Liver (tissue), 9 donors: Measurements from ENCODE around the gene TGM5. TPM values are rescaled to one million over a fixed set of nuclear protein-coding genes. Genes with fewer than 3 reads are reported as not detected.

ENCODE experiments used
- DNase-seq: peaks from one replicate; pipeline ENCODE4 v3.0.0-alpha.2; 2017; ENCODE audit warnings: low spot score
- H3K27ac ChIP-seq, 2 donors: one replicate each; pipeline ENCODE4 v1.7.0; 2013; ENCODE audit warnings: inconsistent platforms in 2 of 2, low read length in 2 of 2, control low read depth in 1 of 2, low read depth in 1 of 2, mild to moderate bottlenecking in 1 of 2
- H3K27me3 ChIP-seq, 4 donors: one replicate each; pipeline versions ENCODE4 v1.6.1 to v1.7.0; 2013; ENCODE audit warnings: low read length in 3 of 4, inconsistent platforms in 1 of 4, mild to moderate bottlenecking in 1 of 4, moderate library complexity in 1 of 4; ENCODE audit not compliant: control insufficient read depth in 4 of 4, insufficient read depth in 4 of 4
- H3K36me3 ChIP-seq, 4 donors: one replicate each; pipeline versions ENCODE4 v1.6.1 to v1.7.0; 2013; ENCODE audit warnings: low read length in 3 of 4, mild to moderate bottlenecking in 3 of 4, low read depth in 1 of 4, moderate library complexity in 1 of 4; ENCODE audit not compliant: control insufficient read depth in 4 of 4, insufficient read depth in 3 of 4
- H3K4me1 ChIP-seq, 4 donors: one replicate each; pipeline versions ENCODE4 v1.6.1 to v1.7.0; 2013; ENCODE audit warnings: low read length in 3 of 4, mild to moderate bottlenecking in 3 of 4, moderate library complexity in 1 of 4; ENCODE audit not compliant: control insufficient read depth in 4 of 4, insufficient read depth in 4 of 4
- H3K4me3 ChIP-seq, 3 donors: one replicate each; pipeline versions ENCODE4 v1.6.1 to v1.7.0; 2013; ENCODE audit warnings: low read length in 3 of 3, control low read depth in 1 of 3, low read depth in 1 of 3, mild to moderate bottlenecking in 1 of 3
- H3K9ac ChIP-seq, 2 donors: one replicate each; pipeline ENCODE4 v1.7.0; 2013; ENCODE audit warnings: low read length in 2 of 2, mild to moderate bottlenecking in 2 of 2, moderate library complexity in 2 of 2, control low read depth in 1 of 2, low read depth in 1 of 2
- H3K9me3 ChIP-seq, 4 donors: one replicate each; pipeline versions ENCODE4 v1.6.1 to v1.7.0; 2013; ENCODE audit warnings: low read length in 3 of 4; ENCODE audit not compliant: control insufficient read depth in 4 of 4
- FOXA1 ChIP-seq: IDR thresholded peaks from 2 replicates; pipeline ENCODE4 v1.6.1; 2016; ENCODE audit warnings: antibody characterized with exemption
- FOXA2 ChIP-seq: IDR thresholded peaks from 2 replicates; pipeline ENCODE4 v1.6.1; 2016; ENCODE audit warnings: antibody characterized with exemption
- GABPA ChIP-seq, 2 donors: IDR thresholded peaks in 1 of 2; conservative IDR thresholded peaks in 1 of 2; 2 replicates each; pipeline ENCODE4 v1.6.1; 2016; ENCODE audit warnings: antibody characterized with exemption in 2 of 2, mild to moderate bottlenecking in 1 of 2, moderate library complexity in 1 of 2
- HNF4A ChIP-seq, 2 donors: conservative IDR thresholded peaks; 2 replicates each; pipeline ENCODE4 v1.6.1; 2016; ENCODE audit warnings: antibody characterized with exemption in 2 of 2, mild to moderate bottlenecking in 2 of 2
- HNF4G ChIP-seq: IDR thresholded peaks from 2 replicates; pipeline ENCODE4 v1.6.1; 2016; ENCODE audit warnings: antibody characterized with exemption
- NR2F2 ChIP-seq: IDR thresholded peaks from 2 replicates; pipeline ENCODE4 v1.6.1; 2016; ENCODE audit warnings: antibody characterized with exemption
- RAD21 ChIP-seq, 2 donors: IDR thresholded peaks; 2 replicates each; pipeline ENCODE4 v1.6.1; 2016; ENCODE audit warnings: antibody characterized with exemption in 2 of 2, mild to moderate bottlenecking in 2 of 2
- RXRA ChIP-seq, 2 donors: IDR thresholded peaks; 2 replicates each; pipeline ENCODE4 v1.6.1; 2017 to 2018; ENCODE audit warnings: antibody characterized with exemption in 2 of 2, mild to moderate bottlenecking in 1 of 2
- SP1 ChIP-seq: IDR thresholded peaks from 2 replicates; pipeline ENCODE4 v1.6.1; 2018; ENCODE audit warnings: antibody characterized with exemption, mild to moderate bottlenecking
- TAF1 ChIP-seq: conservative IDR thresholded peaks from 2 replicates; pipeline ENCODE4 v1.6.1; 2016; ENCODE audit warnings: antibody characterized with exemption, mild to moderate bottlenecking
- YY1 ChIP-seq: IDR thresholded peaks from 2 replicates; pipeline ENCODE4 v1.6.1; 2016; ENCODE audit warnings: antibody characterized with exemption, mild to moderate bottlenecking
- WGBS: extraction: QIAGEN DNeasy Blood & Tissue Kit; methylation state at CpG from one replicate; pipeline ENCODE4 v1.1.7; 2013; 5-methylcytosine and 5-hydroxymethylcytosine counted together
- polyA plus RNA-seq, 2 donors: library from polyadenylated mRNA; stranded (reverse) in 1 of 2; unstranded in 1 of 2; fragments of 200-250 nt in 1 of 2; fragments of >200 nt in 1 of 2; fragmentation: Nextera tagmentation in 1 of 2; extraction: Ambion mirVana in 1 of 2; gene quantifications; one replicate each; pipeline versions ENCODE4 v1.2.1 to v1.2.3, GENCODE V29; 2013 to 2015
- total RNA-seq, 2 donors: library from RNA; depleted of rRNA; stranded (reverse); fragments of >200 nt; gene quantifications; one replicate each; pipeline ENCODE4 v1.2.3, GENCODE V29; 2014
- TF ChIP-seq, protein P1 (sequence below): IDR thresholded peaks from 2 replicates; pipeline ENCODE4 v1.6.1; 2016; ENCODE audit warnings: antibody characterized with exemption, mild to moderate bottlenecking
- TF ChIP-seq, protein P2 (sequence below): IDR thresholded peaks from 2 replicates; pipeline ENCODE4 v1.6.1; 2016; ENCODE audit warnings: antibody characterized with exemption
- TF ChIP-seq, protein P3 (sequence below): IDR thresholded peaks from 2 replicates; pipeline ENCODE4 v1.6.1; 2016; ENCODE audit warnings: antibody characterized with exemption
- TF ChIP-seq, protein P4 (sequence below): fragments of 150-350 bp; IDR thresholded peaks from 2 replicates; pipeline ENCODE4 v1.5.1; 2017; ENCODE audit warnings: improper control_type of control experiment, low read depth, low read length; ENCODE audit not compliant: missing input control
- donor health status: healthy.
- donor health status: healthy.
- donor health status: healthy.
- donor health status: healthy.
- donor health status: healthy.

The TGM5 gene
- total and polyA plus RNA-seq, 4 donors: not detected

DNA sequence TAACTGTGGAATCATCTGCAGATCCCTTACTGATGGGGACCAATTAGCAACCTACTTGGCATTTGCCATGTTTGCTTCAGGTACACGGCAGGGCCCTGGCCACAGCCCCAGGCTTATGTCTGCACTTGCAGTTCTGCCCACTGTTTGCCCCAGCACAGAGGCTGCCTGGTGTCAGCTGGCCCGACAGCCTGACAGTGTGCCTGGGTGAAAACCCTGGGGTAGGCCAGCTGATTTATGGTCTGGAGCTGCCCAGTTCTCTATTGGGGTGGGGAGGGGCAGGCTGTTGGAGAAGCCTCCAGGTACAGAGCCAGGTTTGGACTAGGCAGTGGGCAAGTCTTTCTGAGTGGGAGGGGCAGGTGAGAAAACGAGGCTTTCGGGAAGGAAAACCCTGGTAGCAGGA is 11.2 kb upstream of the TGM5 start:
- Histone ChIP-seq H3K36me3 (no peaks in the 10 kb centered on the region), H3K27ac (no peak overlapping the region), H3K9ac (no peak overlapping the region), H3K4me3 (no peak overlapping the region), H3K9me3 (no peaks in the 10 kb centered on the region), H3K4me1 (no peaks in the 10 kb centered on the region), H3K27me3 (no peaks in the 10 kb centered on the region)
- TF ChIP-seq SP1: no peak
- TF ChIP-seq YY1: no peak
- TF ChIP-seq, protein P1, sequence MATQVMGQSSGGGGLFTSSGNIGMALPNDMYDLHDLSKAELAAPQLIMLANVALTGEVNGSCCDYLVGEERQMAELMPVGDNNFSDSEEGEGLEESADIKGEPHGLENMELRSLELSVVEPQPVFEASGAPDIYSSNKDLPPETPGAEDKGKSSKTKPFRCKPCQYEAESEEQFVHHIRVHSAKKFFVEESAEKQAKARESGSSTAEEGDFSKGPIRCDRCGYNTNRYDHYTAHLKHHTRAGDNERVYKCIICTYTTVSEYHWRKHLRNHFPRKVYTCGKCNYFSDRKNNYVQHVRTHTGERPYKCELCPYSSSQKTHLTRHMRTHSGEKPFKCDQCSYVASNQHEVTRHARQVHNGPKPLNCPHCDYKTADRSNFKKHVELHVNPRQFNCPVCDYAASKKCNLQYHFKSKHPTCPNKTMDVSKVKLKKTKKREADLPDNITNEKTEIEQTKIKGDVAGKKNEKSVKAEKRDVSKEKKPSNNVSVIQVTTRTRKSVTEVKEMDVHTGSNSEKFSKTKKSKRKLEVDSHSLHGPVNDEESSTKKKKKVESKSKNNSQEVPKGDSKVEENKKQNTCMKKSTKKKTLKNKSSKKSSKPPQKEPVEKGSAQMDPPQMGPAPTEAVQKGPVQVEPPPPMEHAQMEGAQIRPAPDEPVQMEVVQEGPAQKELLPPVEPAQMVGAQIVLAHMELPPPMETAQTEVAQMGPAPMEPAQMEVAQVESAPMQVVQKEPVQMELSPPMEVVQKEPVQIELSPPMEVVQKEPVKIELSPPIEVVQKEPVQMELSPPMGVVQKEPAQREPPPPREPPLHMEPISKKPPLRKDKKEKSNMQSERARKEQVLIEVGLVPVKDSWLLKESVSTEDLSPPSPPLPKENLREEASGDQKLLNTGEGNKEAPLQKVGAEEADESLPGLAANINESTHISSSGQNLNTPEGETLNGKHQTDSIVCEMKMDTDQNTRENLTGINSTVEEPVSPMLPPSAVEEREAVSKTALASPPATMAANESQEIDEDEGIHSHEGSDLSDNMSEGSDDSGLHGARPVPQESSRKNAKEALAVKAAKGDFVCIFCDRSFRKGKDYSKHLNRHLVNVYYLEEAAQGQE: no peak
- TF ChIP-seq, protein P2, sequence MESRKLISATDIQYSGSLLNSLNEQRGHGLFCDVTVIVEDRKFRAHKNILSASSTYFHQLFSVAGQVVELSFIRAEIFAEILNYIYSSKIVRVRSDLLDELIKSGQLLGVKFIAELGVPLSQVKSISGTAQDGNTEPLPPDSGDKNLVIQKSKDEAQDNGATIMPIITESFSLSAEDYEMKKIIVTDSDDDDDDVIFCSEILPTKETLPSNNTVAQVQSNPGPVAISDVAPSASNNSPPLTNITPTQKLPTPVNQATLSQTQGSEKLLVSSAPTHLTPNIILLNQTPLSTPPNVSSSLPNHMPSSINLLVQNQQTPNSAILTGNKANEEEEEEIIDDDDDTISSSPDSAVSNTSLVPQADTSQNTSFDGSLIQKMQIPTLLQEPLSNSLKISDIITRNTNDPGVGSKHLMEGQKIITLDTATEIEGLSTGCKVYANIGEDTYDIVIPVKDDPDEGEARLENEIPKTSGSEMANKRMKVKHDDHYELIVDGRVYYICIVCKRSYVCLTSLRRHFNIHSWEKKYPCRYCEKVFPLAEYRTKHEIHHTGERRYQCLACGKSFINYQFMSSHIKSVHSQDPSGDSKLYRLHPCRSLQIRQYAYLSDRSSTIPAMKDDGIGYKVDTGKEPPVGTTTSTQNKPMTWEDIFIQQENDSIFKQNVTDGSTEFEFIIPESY: no peak
- TF ChIP-seq, protein P3, sequence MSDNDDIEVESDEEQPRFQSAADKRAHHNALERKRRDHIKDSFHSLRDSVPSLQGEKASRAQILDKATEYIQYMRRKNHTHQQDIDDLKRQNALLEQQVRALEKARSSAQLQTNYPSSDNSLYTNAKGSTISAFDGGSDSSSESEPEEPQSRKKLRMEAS: no peak
- TF ChIP-seq RAD21 (IDR thresholded peaks at IDR 0.05): no peak
- no peak for TF ChIP-seq HNF4G
- TF ChIP-seq, protein P4, sequence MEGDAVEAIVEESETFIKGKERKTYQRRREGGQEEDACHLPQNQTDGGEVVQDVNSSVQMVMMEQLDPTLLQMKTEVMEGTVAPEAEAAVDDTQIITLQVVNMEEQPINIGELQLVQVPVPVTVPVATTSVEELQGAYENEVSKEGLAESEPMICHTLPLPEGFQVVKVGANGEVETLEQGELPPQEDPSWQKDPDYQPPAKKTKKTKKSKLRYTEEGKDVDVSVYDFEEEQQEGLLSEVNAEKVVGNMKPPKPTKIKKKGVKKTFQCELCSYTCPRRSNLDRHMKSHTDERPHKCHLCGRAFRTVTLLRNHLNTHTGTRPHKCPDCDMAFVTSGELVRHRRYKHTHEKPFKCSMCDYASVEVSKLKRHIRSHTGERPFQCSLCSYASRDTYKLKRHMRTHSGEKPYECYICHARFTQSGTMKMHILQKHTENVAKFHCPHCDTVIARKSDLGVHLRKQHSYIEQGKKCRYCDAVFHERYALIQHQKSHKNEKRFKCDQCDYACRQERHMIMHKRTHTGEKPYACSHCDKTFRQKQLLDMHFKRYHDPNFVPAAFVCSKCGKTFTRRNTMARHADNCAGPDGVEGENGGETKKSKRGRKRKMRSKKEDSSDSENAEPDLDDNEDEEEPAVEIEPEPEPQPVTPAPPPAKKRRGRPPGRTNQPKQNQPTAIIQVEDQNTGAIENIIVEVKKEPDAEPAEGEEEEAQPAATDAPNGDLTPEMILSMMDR: no peak
- no peak for TF ChIP-seq RXRA (IDR thresholded peaks at IDR 0.05)
- no peak for TF ChIP-seq GABPA (IDR thresholded peaks at IDR 0.05 in 1 of 2, conservative IDR thresholded peaks at IDR 0.05 in 1 of 2)
- TF ChIP-seq FOXA1: no peak
- WGBS: 61% methylated on average over 4 of the region's 4 CpGs
- no peak for DNase-seq

DNA sequence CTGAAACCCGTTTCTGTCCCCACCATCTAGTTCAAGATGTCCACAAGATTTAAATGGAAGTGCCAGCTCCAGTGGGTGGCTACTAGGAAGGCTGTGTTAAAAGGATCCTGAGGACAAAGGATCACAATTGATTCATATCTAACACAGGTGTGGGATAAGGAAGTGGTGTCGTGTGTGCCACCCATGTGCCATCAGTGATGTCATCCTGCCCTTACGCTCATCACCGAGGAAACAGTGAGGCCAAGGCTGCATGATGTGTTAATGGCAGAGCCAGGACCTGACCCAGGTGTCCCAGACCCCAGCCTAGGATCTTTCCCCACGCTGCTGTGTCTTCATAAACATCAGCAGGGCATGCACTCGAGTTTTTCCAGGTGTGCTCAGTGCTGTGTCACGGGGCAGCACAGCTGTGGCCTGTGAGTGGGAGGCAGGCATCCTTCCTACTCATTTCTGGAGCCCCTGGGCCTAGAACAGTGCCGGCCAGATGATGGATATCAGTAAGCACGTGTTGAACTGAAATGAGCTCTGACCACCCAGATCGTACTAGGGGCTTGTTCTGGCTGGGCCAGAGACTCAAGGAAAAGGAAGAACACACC is 10.6 kb upstream of the TGM5 start:
- no peak overlapping the region for H3K9ac ChIP-seq
- no peaks in the 10 kb centered on the region for H3K27me3 ChIP-seq
- H3K36me3 ChIP-seq: no peaks in the 10 kb centered on the region
- H3K27ac ChIP-seq: no peak overlapping the region
- no peak for DNase-seq
- TF ChIP-seq HNF4A (conservative IDR thresholded peaks at IDR 0.05): no peak
- TF ChIP-seq FOXA2: no peak
- TF ChIP-seq SP1: no peak
- no peak for TF ChIP-seq TAF1
- no peak for TF ChIP-seq YY1
- no peak for TF ChIP-seq NR2F2
- no peak for TF ChIP-seq HNF4G
- 70% methylated on average over 10 of the region's 10 CpGs for WGBS
- H3K9me3 ChIP-seq: no peaks in the 10 kb centered on the region
- no peaks in the 10 kb centered on the region for H3K4me1 ChIP-seq
- H3K4me3 ChIP-seq: no peak overlapping the region
